ENCODE measurements around the gene PRKCI.
"Not testable (repeated sequence)": the region's sequence is repeated elsewhere in the genome, so short reads cannot be mapped to it uniquely, and the experiment has no call there.

PRKCI gene

DNA sequence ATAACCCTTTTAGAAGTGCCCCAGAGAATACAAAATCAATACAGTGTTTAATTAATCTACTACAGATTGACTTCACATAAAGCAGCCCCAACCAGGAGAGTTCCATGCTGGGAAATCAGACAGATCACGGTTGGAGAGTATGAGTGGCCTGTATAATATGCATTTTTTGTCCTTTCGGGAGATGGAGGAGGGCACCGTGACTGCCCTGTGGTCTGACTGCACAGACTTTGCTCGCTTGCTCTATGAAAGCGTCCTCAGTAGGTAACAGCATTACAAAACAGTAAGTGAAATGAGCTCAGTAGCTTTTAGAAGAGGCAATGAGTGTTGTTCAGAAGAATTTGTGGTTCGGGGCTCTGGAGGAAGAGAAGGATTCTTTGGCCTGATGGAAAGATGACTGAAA, 101.1 kb downstream of the PRKCI start:
- H3K4me3 ChIP-seq (replicated peaks; ENCODE audit: low read depth, low read length), result no peak overlapping the region
- DNase-seq (ENCODE audit: low read depth), result no peak
- TF ChIP-seq, protein P1, sequence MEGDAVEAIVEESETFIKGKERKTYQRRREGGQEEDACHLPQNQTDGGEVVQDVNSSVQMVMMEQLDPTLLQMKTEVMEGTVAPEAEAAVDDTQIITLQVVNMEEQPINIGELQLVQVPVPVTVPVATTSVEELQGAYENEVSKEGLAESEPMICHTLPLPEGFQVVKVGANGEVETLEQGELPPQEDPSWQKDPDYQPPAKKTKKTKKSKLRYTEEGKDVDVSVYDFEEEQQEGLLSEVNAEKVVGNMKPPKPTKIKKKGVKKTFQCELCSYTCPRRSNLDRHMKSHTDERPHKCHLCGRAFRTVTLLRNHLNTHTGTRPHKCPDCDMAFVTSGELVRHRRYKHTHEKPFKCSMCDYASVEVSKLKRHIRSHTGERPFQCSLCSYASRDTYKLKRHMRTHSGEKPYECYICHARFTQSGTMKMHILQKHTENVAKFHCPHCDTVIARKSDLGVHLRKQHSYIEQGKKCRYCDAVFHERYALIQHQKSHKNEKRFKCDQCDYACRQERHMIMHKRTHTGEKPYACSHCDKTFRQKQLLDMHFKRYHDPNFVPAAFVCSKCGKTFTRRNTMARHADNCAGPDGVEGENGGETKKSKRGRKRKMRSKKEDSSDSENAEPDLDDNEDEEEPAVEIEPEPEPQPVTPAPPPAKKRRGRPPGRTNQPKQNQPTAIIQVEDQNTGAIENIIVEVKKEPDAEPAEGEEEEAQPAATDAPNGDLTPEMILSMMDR (IDR thresholded peaks at IDR 0.05; ENCODE audit: low read length, missing control alignments), result no peak

DNA sequence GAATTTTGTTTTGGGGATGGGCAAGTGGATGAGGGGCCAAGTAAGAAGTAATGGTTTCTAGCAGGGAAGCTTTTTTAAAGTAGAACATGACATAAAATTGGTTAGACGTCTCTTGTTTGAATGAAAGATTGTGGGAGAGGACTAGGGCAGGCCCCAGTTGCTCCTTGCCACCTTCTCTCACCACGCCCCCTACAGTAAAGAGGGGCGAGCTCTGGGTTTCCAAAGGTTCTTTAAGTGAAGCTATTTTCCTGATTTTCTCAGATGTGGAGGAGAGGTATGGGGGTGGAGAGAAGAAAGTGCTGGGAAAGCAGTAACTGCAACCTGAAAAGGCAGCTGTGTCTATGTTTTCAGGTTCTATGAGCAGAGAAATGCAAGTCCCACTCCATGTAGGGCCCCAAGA, 102.7 kb downstream of the PRKCI start:
- TF ChIP-seq, protein P1 (IDR thresholded peaks at IDR 0.05; ENCODE audit: low read length, missing control alignments), result no peak
- DNase-seq (ENCODE audit: low read depth), result no peak
- no peak overlapping the region for H3K4me3 ChIP-seq (replicated peaks; ENCODE audit: low read depth, low read length)

DNA sequence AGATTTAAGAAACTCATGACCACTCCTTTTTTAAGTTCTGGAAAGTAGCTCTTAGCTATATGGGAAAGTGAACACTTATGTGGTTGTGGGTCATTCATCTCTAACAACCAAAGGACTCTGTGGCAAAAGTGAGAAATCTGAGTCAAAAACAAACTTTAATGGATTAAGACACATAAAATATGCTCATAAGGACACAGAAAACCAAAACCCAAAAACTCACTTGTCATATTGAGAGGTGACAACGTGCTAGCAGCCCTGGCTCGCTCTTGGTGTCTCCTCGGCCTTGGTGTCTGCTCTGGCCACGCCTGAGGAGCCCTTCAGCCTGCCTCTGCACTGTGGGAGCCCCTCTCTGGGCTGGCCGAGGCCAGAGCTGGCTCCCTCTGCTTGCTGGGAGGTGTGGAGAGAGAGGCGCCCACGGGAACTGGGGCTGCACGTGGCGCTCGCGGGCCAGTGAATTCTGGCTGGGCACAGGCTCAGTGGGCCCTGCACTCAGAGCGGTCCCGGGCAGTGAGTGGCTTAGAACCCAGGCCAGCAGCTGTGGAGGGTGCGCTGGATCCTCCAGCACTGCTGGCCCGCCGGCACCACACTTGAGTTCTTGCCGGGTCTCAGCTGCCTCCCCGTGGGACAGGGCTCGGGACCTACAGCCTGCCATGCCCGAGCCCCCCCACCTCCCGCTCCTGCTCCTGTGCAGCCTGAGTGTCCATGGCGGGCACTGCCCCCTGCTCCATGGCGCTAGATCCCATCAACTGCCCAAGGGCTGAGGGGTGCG, 105.0 kb downstream of the PRKCI start:
- DNase-seq (ENCODE audit: low read depth), result no peak
- H3K4me3 ChIP-seq (replicated peaks; ENCODE audit: low read depth, low read length), result no peak overlapping the region
- TF ChIP-seq, protein P1 (IDR thresholded peaks at IDR 0.05; ENCODE audit: low read length, missing control alignments), result no peak

DNA sequence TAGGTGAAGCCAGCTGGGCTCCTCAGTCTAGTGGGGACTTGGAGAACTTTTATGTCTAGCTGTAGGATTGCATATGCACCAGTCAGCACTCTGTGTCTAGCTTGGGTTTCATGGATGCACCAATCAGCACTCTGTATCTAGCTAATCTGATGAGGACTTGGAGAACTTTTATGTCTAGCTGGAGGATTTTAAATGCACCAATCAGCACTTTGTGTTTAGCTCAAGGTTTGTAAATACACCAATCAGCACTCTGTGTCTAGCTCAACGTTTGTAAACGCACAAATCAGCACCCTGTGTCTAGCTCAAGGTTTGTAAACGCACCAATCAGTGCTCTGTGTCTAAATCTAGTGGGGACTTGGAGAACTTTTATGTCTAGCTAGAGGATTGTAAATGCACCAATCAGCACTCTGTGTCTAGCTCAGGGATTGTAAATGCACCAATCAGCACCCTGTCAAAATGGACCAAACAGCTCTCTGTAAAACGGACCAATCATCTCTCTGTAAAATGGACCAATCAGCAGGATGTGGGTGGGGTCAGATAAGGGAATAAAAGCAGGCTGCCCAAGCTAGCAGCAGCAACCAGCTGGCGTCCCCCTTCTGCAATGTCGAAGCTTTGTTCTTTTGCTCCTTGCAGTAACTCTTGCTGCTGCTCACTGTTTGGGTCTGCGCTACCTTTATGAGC, 105.8 kb downstream of the PRKCI start:
- DNase-seq (ENCODE audit: low read depth); H3K4me3 ChIP-seq (replicated peaks; ENCODE audit: low read depth, low read length): not testable (repeated sequence)

DNA sequence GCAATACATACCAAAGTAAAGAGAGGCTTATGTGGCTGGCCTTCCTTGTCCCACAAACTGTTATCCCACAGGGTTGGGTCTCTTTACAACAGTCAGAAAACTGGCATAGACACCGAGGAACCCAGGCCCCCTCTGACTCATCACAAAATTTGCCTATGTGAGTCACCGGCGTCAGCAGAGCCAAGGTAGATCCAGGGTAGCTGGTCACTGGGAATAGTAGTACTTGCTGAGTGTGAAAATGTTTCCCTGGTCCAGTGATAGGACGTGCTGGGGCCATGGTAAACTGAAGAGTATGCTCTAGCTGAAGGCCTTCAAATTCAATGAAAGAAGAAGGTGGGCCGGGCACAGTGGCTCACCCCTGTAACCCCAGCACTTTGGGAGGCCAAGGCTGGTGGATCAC, 108.1 kb downstream of the PRKCI start:
- TF ChIP-seq, protein P1 (IDR thresholded peaks at IDR 0.05; ENCODE audit: low read length, missing control alignments), result no peak
- no peak overlapping the region for H3K4me3 ChIP-seq (replicated peaks; ENCODE audit: low read depth, low read length)
- DNase-seq (ENCODE audit: low read depth), result peak; percentile 48

DNA sequence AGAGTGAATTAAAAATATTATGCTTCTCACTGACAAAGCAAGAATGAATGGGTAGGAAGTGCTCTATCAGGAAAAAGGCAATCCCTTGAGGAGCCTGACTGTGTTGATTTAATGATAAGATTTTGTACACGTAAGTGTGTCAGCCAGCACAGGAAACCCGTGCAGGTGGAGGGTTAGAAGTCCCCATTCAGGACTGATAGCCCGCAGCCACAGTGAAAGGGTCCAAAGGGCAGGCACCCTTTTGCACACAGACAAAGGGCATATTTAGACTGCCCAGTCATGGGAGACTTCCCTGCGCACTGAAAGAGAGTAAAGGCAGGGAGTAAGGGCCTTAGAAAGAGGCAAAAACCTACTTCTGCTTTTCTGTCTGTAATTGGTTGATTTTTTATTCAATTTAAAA, 108.9 kb downstream of the PRKCI start:
- no peak overlapping the region for H3K4me3 ChIP-seq (replicated peaks; ENCODE audit: low read depth, low read length)
- DNase-seq (ENCODE audit: low read depth), result no peak
- TF ChIP-seq, protein P1 (IDR thresholded peaks at IDR 0.05; ENCODE audit: low read length, missing control alignments), result no peak

DNA sequence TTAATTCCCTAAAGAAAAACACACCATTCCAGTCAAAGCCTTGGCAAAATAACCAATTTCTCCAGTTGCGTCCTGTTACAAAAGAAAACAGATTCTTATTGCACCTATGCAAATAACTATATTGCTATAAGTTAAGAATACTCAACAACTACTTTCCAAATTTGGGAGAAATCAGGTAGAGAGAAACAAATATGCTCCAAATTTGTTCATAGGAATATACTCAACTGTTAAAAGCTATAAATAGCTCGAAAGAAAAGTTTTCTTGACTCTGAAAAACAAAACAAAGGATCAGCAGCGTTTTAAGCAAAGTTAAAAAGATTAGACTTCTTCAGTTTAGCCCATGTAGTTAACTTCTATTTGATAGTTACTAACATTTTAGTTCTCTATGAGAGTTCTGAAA, 115.2 kb downstream of the PRKCI start:
- H3K4me3 ChIP-seq (replicated peaks; ENCODE audit: low read depth, low read length), result no peak overlapping the region
- TF ChIP-seq, protein P1 (IDR thresholded peaks at IDR 0.05; ENCODE audit: low read length, missing control alignments), result no peak
- no peak for DNase-seq (ENCODE audit: low read depth)

Measured in fibroblast of pulmonary artery (primary cell).